HG03108 (cell line): Measurements from ENCODE around the gene ARHGAP15.

Experiments used
- ATAC-seq: cut with Tn5 transposase; IDR thresholded peaks from one replicate; pipeline ENCODE4 v1.9.1; 2021; ENCODE audit warnings: moderate library complexity; ENCODE audit not compliant: unreplicated experiment

Gene ARHGAP15

GRCh38 chr2:143477714-143478443 lies 348.7 kb downstream of the ARHGAP15 start:
- ATAC-seq = no peak

- no peak for ATAC-seq
Measured at GRCh38 chr2:143480086-143480485, 350.9 kb downstream of the ARHGAP15 start.

- ATAC-seq = no peak
Measured at GRCh38 chr2:143480601-143481236, 351.5 kb downstream of the ARHGAP15 start.

- ATAC-seq = no peak
Measured at GRCh38 chr2:143481237-143481623, 352.0 kb downstream of the ARHGAP15 start.

- no peak for ATAC-seq
Measured at GRCh38 chr2:143481733-143482132, 352.5 kb downstream of the ARHGAP15 start.

GRCh38 chr2:143482316-143482715 lies 353.1 kb downstream of the ARHGAP15 start:
- ATAC-seq = no peak

GRCh38 chr2:143482771-143483170 lies 353.6 kb downstream of the ARHGAP15 start:
- ATAC-seq = no peak

- ATAC-seq = no peak
Measured at GRCh38 chr2:143486976-143487375, 357.8 kb downstream of the ARHGAP15 start.

- ATAC-seq = no peak
Measured at GRCh38 chr2:143489145-143489544, 359.9 kb downstream of the ARHGAP15 start.

- no peak for ATAC-seq
Measured at GRCh38 chr2:143491131-143491530, 361.9 kb downstream of the ARHGAP15 start.

GRCh38 chr2:143493339-143493738 lies 364.1 kb downstream of the ARHGAP15 start:
- ATAC-seq = no peak

GRCh38 chr2:143497726-143498125 lies 368.5 kb downstream of the ARHGAP15 start:
- no peak for ATAC-seq

- no peak for ATAC-seq
Measured at GRCh38 chr2:143498496-143498895, 369.3 kb downstream of the ARHGAP15 start.

- no peak for ATAC-seq
Measured at GRCh38 chr2:143499061-143499460, 369.8 kb downstream of the ARHGAP15 start.

- no peak for ATAC-seq
Measured at GRCh38 chr2:143501106-143501676, 372.0 kb downstream of the ARHGAP15 start.

- ATAC-seq = no peak
Measured at GRCh38 chr2:143503280-143503679, 374.1 kb downstream of the ARHGAP15 start.

- ATAC-seq = no peak
Measured at GRCh38 chr2:143504397-143504796, 375.2 kb downstream of the ARHGAP15 start.

GRCh38 chr2:143505542-143505941 lies 376.3 kb downstream of the ARHGAP15 start:
- no peak for ATAC-seq

- no peak for ATAC-seq
Measured at GRCh38 chr2:143513081-143513480, 383.9 kb downstream of the ARHGAP15 start.

GRCh38 chr2:143514413-143514812 lies 385.2 kb downstream of the ARHGAP15 start:
- no peak for ATAC-seq

- no peak for ATAC-seq
Measured at GRCh38 chr2:143515318-143515717, 386.1 kb downstream of the ARHGAP15 start.

- no peak for ATAC-seq
Measured at GRCh38 chr2:143519521-143519920, 390.3 kb downstream of the ARHGAP15 start.
